ENCODE measurements around the gene VWF.
"Not testable (repeated sequence)": the region's sequence is repeated elsewhere in the genome, so short reads cannot be mapped to it uniquely, and the experiment has no call there.

VWF gene

GRCh38 chr12:6104842-6105241 is 19.6 kb downstream of the VWF start:
- no peaks in the 10 kb centered on the region for H3K36me3 ChIP-seq (ENCODE audit: insufficient read depth, low read length)
- no peaks in the 10 kb centered on the region for H3K9me2 ChIP-seq (ENCODE audit: low read depth, low read length)
- TF ChIP-seq, protein P1, sequence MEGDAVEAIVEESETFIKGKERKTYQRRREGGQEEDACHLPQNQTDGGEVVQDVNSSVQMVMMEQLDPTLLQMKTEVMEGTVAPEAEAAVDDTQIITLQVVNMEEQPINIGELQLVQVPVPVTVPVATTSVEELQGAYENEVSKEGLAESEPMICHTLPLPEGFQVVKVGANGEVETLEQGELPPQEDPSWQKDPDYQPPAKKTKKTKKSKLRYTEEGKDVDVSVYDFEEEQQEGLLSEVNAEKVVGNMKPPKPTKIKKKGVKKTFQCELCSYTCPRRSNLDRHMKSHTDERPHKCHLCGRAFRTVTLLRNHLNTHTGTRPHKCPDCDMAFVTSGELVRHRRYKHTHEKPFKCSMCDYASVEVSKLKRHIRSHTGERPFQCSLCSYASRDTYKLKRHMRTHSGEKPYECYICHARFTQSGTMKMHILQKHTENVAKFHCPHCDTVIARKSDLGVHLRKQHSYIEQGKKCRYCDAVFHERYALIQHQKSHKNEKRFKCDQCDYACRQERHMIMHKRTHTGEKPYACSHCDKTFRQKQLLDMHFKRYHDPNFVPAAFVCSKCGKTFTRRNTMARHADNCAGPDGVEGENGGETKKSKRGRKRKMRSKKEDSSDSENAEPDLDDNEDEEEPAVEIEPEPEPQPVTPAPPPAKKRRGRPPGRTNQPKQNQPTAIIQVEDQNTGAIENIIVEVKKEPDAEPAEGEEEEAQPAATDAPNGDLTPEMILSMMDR (IDR thresholded peaks at IDR 0.05; ENCODE audit: low read length) = no peak
- no peak for TF ChIP-seq EZH2 (IDR thresholded peaks at IDR 0.05; ENCODE audit: borderline replicate concordance, low read length)
- H4K20me1 ChIP-seq (ENCODE audit: insufficient read depth, low read length) = no peaks in the 10 kb centered on the region
- no peak overlapping the region for H3K4me3 ChIP-seq (ENCODE audit: low read depth, low read length, poor library complexity, severe bottlenecking)
- H3K27me3 ChIP-seq (ENCODE audit: insufficient read depth, low read length) = no peaks in the 10 kb centered on the region
- no peaks in the 10 kb centered on the region for H3K4me1 ChIP-seq (ENCODE audit: insufficient read depth, low read length, severe bottlenecking)
- H3K4me2 ChIP-seq (ENCODE audit: low read length) = no peak overlapping the region
- H3K9me3 ChIP-seq (ENCODE audit: low read length) = no peaks in the 10 kb centered on the region
- no peaks in the 10 kb centered on the region for H3F3A ChIP-seq (ENCODE audit: insufficient read depth, low read length)
- H3K27ac ChIP-seq (ENCODE audit: low read depth, low read length, poor library complexity, severe bottlenecking) = no peak overlapping the region
- no peaks in the 10 kb centered on the region for H3K79me2 ChIP-seq (ENCODE audit: insufficient read depth, low read length)
- H2AFZ ChIP-seq (ENCODE audit: low read length) = no peak overlapping the region
- H3K9ac ChIP-seq (ENCODE audit: low read length) = no peak overlapping the region

DNA sequence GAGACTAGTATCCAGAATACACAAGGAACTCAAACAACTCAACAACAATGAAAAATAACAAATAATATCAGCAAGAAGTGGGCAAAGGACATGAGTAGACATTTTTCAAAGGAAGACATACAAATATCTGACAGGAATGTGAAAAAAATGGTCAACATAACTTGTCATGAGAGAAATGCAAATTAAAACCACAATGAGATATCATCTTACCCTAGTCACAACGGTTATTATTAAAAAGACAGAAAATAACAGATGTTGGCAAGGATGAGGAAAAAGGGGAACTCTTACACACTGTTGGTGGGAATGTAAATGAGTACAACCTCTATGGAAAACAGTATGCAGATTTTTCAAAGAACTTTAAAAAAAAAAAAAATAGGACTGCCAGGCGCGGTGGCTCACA is 20.4 kb downstream of the VWF start:
- H3F3A ChIP-seq (ENCODE audit: insufficient read depth, low read length) = no peaks in the 10 kb centered on the region
- no peak overlapping the region for H3K9ac ChIP-seq (ENCODE audit: low read length)
- no peak overlapping the region for H3K4me2 ChIP-seq (ENCODE audit: low read length)
- no peaks in the 10 kb centered on the region for H3K27me3 ChIP-seq (ENCODE audit: insufficient read depth, low read length)
- H4K20me1 ChIP-seq (ENCODE audit: insufficient read depth, low read length) = no peaks in the 10 kb centered on the region
- H3K79me2 ChIP-seq (ENCODE audit: insufficient read depth, low read length) = no peaks in the 10 kb centered on the region
- TF ChIP-seq, protein P1 (IDR thresholded peaks at IDR 0.05; ENCODE audit: low read length) = no peak
- no peak for TF ChIP-seq EZH2 (IDR thresholded peaks at IDR 0.05; ENCODE audit: borderline replicate concordance, low read length)
- H3K9me3 ChIP-seq (ENCODE audit: low read length) = no peaks in the 10 kb centered on the region
- no peaks in the 10 kb centered on the region for H3K4me1 ChIP-seq (ENCODE audit: insufficient read depth, low read length, severe bottlenecking)
- no peak overlapping the region for H2AFZ ChIP-seq (ENCODE audit: low read length)
- H3K36me3 ChIP-seq (ENCODE audit: insufficient read depth, low read length) = no peaks in the 10 kb centered on the region
- no peak overlapping the region for H3K4me3 ChIP-seq (ENCODE audit: low read depth, low read length, poor library complexity, severe bottlenecking)
- H3K9me2 ChIP-seq (ENCODE audit: low read depth, low read length) = no peaks in the 10 kb centered on the region
- no peak overlapping the region for H3K27ac ChIP-seq (ENCODE audit: low read depth, low read length, poor library complexity, severe bottlenecking)

- not testable (repeated sequence) for H3K4me1 ChIP-seq (ENCODE audit: insufficient read depth, low read length, severe bottlenecking); H3F3A ChIP-seq (ENCODE audit: insufficient read depth, low read length); H3K4me2 ChIP-seq (ENCODE audit: low read length); H3K4me3 ChIP-seq (ENCODE audit: low read depth, low read length, poor library complexity, severe bottlenecking); H3K36me3 ChIP-seq (ENCODE audit: insufficient read depth, low read length); H3K27me3 ChIP-seq (ENCODE audit: insufficient read depth, low read length); H3K9me3 ChIP-seq (ENCODE audit: low read length); H3K9ac ChIP-seq (ENCODE audit: low read length); H3K9me2 ChIP-seq (ENCODE audit: low read depth, low read length); H4K20me1 ChIP-seq (ENCODE audit: insufficient read depth, low read length); H3K79me2 ChIP-seq (ENCODE audit: insufficient read depth, low read length); H2AFZ ChIP-seq (ENCODE audit: low read length); H3K27ac ChIP-seq (ENCODE audit: low read depth, low read length, poor library complexity, severe bottlenecking)
Measured at GRCh38 chr12:6102021-6102420, 22.4 kb downstream of the VWF start.

- H4K20me1 ChIP-seq (ENCODE audit: insufficient read depth, low read length) = no peaks in the 10 kb centered on the region
- no peaks in the 10 kb centered on the region for H3K9me3 ChIP-seq (ENCODE audit: low read length)
- H3K4me3 ChIP-seq (ENCODE audit: low read depth, low read length, poor library complexity, severe bottlenecking) = no peak overlapping the region
- no peak overlapping the region for H3K9ac ChIP-seq (ENCODE audit: low read length)
- no peaks in the 10 kb centered on the region for H3K36me3 ChIP-seq (ENCODE audit: insufficient read depth, low read length)
- TF ChIP-seq EZH2 (IDR thresholded peaks at IDR 0.05; ENCODE audit: borderline replicate concordance, low read length) = no peak
- TF ChIP-seq, protein P1 (IDR thresholded peaks at IDR 0.05; ENCODE audit: low read length) = no peak
- no peaks in the 10 kb centered on the region for H3K9me2 ChIP-seq (ENCODE audit: low read depth, low read length)
- no peaks in the 10 kb centered on the region; the same call in 1 of the 2 replicates for H3K27me3 ChIP-seq (ENCODE audit: insufficient read depth, low read length)
- no peak overlapping the region for H3K27ac ChIP-seq (ENCODE audit: low read depth, low read length, poor library complexity, severe bottlenecking)
- no peaks in the 10 kb centered on the region for H3K4me1 ChIP-seq (ENCODE audit: insufficient read depth, low read length, severe bottlenecking)
- no peaks in the 10 kb centered on the region for H3K79me2 ChIP-seq (ENCODE audit: insufficient read depth, low read length)
- no peak overlapping the region for H2AFZ ChIP-seq (ENCODE audit: low read length)
- no peaks in the 10 kb centered on the region for H3F3A ChIP-seq (ENCODE audit: insufficient read depth, low read length)
- H3K4me2 ChIP-seq (ENCODE audit: low read length) = no peak overlapping the region
Measured at GRCh38 chr12:6099316-6099715, 25.2 kb downstream of the VWF start.

All from OCI-LY1 (cell line).